Neural cell (in vitro differentiated cells): ENCODE measurements around the gene FCN1.

ENCODE experiments used
- MXI1 ChIP-seq: fragments of 450-650 bp; conservative IDR thresholded peaks from 2 replicates; pipeline ENCODE4 v1.6.1; 2014; ENCODE audit warnings: antibody characterized with exemption, mild to moderate bottlenecking; ENCODE audit not compliant: poor library complexity, severe bottlenecking
- TF ChIP-seq, protein P1 (sequence below): fragments of 450-650 bp; IDR thresholded peaks from 2 replicates; pipeline ENCODE4 v1.5.1; 2014; ENCODE audit warnings: antibody characterized with exemption, mild to moderate bottlenecking, moderate library complexity; ENCODE audit not compliant: poor library complexity, severe bottlenecking

DNA sequence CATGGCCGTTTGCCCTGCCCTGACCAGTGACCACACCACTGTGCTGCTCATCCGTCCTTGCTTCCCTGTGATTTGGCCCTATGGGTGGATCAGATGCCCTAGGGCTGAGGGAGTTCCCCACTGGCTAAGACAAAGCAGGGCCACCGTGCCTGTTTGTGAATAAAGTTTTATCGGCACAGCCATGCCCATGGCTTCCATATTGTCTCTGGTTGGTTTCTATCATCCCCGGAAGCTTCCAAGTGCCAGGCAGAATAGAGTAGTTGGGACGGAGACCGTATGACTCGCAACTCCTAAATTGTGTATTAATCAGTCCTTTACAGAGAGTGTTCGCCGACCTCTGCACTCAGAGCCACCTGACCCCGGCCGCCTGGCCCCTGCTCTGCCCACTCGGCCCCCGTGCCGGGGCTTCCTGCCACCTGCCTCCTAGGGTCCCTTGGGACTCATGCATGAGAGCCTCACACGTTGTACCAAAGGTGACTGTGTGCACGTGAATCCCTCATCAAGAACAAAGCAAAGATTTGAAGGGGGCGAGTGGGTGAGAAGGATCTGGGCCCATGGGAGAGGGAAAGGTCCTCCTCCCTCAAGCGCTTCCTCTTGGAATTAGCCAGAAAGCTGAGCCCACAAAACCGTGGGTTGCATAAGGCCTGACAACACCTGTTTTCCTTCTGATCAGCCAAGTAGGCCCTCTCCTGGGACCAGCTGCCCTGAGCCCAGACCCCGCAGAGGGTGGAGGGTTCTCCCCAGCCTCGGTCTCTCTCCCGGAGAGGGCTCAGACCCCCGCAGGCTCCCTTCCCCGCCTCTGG lies 48.8 kb downstream of the FCN1 start:
- TF ChIP-seq, protein P1, sequence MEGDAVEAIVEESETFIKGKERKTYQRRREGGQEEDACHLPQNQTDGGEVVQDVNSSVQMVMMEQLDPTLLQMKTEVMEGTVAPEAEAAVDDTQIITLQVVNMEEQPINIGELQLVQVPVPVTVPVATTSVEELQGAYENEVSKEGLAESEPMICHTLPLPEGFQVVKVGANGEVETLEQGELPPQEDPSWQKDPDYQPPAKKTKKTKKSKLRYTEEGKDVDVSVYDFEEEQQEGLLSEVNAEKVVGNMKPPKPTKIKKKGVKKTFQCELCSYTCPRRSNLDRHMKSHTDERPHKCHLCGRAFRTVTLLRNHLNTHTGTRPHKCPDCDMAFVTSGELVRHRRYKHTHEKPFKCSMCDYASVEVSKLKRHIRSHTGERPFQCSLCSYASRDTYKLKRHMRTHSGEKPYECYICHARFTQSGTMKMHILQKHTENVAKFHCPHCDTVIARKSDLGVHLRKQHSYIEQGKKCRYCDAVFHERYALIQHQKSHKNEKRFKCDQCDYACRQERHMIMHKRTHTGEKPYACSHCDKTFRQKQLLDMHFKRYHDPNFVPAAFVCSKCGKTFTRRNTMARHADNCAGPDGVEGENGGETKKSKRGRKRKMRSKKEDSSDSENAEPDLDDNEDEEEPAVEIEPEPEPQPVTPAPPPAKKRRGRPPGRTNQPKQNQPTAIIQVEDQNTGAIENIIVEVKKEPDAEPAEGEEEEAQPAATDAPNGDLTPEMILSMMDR = no peak
- TF ChIP-seq MXI1 = no peak
